Retinal pigment epithelial cell (primary cell): ENCODE measurements around the gene TNNI3K.

Experiments used
- DNase-seq: peaks from one replicate; pipeline ENCODE4 v3.0.0-alpha.2; 2010; ENCODE audit warnings: low read depth
- H3K4me3 ChIP-seq: 2 replicates; pipeline ENCODE4 v1.5.1; 2011; ENCODE audit warnings: mild to moderate bottlenecking, low read length, control low read depth, moderate library complexity
- TF ChIP-seq, protein P1 (sequence below): conservative IDR thresholded peaks from 2 replicates; pipeline ENCODE4 v1.5.1; 2011; ENCODE audit warnings: low read depth, low read length, control low read depth, inconsistent platforms

The TNNI3K gene

DNA sequence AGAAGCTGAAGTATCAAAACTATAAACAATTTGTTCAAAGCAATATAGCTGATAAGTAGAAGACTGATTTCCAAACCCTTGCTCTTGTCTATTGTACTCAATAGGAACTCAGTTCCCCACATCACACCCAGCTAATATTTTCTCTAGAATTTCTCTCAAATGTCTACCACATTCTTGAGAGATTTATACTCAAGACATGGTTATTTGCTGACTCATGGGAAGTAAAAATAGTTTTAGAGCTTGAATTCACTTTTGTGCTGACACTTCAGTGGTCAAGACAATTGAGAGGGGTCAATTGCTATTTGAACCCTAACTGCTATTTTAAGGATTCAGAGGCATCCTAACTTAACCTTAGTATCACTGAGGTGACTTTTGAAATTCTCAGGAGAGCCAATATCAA lies 99.0 kb downstream of the TNNI3K start:
- peak; percentile 34 for DNase-seq
- TF ChIP-seq, protein P1, sequence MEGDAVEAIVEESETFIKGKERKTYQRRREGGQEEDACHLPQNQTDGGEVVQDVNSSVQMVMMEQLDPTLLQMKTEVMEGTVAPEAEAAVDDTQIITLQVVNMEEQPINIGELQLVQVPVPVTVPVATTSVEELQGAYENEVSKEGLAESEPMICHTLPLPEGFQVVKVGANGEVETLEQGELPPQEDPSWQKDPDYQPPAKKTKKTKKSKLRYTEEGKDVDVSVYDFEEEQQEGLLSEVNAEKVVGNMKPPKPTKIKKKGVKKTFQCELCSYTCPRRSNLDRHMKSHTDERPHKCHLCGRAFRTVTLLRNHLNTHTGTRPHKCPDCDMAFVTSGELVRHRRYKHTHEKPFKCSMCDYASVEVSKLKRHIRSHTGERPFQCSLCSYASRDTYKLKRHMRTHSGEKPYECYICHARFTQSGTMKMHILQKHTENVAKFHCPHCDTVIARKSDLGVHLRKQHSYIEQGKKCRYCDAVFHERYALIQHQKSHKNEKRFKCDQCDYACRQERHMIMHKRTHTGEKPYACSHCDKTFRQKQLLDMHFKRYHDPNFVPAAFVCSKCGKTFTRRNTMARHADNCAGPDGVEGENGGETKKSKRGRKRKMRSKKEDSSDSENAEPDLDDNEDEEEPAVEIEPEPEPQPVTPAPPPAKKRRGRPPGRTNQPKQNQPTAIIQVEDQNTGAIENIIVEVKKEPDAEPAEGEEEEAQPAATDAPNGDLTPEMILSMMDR: no peak

DNA sequence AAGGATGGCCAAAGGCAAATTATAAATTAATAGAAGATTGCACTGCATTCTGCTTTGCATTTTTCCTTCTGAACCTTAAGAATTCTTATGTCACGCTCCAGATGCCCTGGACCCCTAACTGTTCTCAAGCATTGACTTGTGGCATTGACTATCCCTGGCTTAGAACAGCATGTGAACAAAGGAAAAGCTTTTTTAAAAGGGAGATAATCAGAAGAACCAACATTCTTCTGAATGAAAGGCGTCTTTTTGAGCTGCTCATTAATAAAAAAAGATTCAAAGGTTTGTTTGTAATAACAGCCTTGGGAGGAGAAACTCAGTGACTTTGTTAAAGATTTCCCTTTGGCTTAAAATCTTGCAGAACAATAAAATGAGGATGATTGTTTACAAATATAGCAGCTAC lies 105.5 kb downstream of the TNNI3K start:
- H3K4me3 ChIP-seq: no peak overlapping the region
- DNase-seq: no peak
- TF ChIP-seq, protein P1: no peak

More for the DNA sequence above, 99.0 kb downstream of the TNNI3K start:
- H3K4me3 ChIP-seq: no peak overlapping the region

DNA sequence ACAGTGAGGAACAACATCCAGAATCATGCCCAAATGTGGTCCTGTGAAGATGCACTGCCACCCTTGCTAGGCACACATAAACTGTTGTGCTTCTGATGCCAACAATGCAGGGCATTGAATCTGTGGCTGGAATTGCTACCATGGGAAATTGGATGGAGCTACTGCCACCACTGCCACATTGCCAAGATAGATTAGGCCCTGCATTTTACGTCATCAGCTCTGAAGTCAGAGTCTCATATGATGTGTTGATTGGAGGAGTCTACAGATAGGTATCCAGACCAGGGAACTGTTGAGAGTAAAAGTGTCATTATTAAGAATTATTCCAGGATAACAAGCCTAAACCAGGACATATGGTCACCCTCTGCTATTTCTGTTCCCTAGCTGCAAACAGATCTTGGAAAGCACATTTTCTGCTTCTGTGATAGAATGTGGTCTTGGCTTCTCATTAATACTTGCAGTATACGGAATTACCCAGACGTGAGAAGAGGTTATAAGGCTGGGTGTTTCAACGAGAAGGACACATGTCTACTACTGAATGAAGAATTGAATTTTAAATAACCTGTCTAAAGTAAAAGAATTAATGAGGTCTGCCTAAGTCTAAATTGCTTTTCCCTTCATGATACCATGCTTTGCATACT lies 106.6 kb downstream of the TNNI3K start:
- TF ChIP-seq, protein P1: no peak
- no peak overlapping the region for H3K4me3 ChIP-seq
- no peak for DNase-seq

DNA sequence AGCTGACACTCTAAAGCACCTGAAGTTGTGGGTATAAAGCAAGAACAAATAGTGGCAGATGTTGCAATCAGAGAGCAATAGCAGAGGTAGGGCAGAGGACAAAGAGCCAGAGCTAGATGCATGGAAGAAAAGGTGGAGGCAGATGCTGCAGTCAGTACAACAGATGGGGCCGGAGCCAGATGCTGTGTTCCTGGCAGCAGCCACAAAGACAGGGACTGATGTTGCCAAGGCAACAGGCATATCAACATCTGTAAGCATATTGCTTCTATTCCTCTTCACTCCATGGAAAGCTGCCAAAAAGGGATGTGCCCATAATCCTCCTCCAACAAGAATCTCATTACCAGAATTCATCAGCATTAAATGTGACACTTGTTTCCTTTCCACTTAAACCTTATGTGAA lies 108.0 kb downstream of the TNNI3K start:
- TF ChIP-seq, protein P1: no peak
- DNase-seq: no peak
- no peak overlapping the region for H3K4me3 ChIP-seq

DNA sequence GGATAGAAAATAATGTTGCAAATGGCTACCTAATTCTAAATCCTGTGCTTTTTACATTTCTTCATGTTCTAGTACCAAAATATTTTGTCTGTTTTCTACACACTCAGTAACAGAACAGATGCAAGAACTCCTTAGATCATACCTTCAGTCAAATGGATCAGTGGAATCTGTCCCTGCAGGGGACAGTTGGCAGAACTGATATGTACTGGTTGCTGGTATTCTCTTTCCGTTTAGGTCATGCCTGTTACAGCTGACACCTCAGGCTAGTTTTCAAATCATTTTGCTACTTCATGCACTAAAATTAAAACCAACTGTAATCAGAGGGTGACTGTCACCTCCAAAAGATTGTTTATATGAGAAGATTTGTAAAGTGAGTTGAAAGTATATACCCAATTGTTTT lies 109.2 kb downstream of the TNNI3K start:
- no peak for DNase-seq
- no peak overlapping the region for H3K4me3 ChIP-seq
- TF ChIP-seq, protein P1: no peak

DNA sequence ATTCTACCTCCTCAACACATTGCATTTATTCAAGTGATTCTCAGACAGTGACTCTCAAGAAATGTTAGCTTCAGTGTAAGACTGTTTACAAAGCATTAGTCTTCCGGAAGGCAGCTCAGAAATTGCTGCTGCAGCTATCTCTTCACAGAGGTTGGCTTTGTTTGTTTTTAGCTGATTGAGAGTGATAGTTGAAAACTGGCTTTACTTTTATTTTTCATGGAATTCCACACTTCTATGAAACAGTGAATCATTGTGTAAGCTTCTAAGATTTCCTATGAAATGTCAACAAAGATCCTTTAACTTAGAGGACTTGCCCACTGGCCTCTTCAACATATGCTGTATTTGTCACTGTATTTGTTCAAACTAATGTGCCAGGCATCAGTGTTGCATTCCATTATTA lies 121.3 kb downstream of the TNNI3K start:
- DNase-seq: no peak
- H3K4me3 ChIP-seq: no peak overlapping the region
- TF ChIP-seq, protein P1: no peak

DNA sequence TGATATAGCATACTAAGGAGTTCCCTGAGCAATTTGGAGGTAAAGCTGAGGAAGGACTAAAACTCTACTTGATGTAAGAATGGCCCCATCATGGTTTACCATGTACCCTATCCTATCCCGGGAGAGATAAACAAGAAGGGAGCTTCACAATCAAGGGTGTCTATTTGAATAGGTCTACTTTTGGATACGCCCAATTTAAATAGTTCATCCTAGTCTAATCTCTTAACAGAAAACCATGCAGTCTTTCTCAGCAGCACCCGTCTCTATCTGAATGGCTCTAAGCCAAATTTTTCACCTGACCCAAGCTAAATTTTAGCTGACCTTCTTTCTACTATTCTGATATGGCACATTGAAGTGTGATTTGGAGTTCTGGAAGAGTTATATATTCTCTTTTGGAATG lies 122.0 kb downstream of the TNNI3K start:
- TF ChIP-seq, protein P1: no peak
- H3K4me3 ChIP-seq: no peak overlapping the region

More for the DNA sequence above, 122.0 kb downstream of the TNNI3K start:
- DNase-seq: no peak
